ENCODE data around the gene SLC39A11.

- TF ChIP-seq CTCF (IDR thresholded peaks at IDR 0.05; ENCODE audit: insufficient read depth, low read depth, low read length) (no peak), EZH2 (IDR thresholded peaks at IDR 0.05; ENCODE audit: insufficient read depth, low read length) (no peak)
Measured at GRCh38 chr17:72953621-72954020, 138.9 kb downstream of the SLC39A11 start.

All from astrocyte (in vitro differentiated cells and primary cell).